CD4-positive, alpha-beta T cell treated with Interleukin-17A for 4 hours (primary cell): ENCODE measurements around the gene DNM1.
"Not testable (repeated sequence)": the region's sequence is repeated elsewhere in the genome, so short reads cannot be mapped to it uniquely, and the experiment has no call there.

Experiments used
- DNase-seq: peaks from one replicate; pipeline ENCODE4 v3.0.0-alpha.2; 2020; ENCODE audit warnings: mixed read lengths

The DNM1 gene

DNA sequence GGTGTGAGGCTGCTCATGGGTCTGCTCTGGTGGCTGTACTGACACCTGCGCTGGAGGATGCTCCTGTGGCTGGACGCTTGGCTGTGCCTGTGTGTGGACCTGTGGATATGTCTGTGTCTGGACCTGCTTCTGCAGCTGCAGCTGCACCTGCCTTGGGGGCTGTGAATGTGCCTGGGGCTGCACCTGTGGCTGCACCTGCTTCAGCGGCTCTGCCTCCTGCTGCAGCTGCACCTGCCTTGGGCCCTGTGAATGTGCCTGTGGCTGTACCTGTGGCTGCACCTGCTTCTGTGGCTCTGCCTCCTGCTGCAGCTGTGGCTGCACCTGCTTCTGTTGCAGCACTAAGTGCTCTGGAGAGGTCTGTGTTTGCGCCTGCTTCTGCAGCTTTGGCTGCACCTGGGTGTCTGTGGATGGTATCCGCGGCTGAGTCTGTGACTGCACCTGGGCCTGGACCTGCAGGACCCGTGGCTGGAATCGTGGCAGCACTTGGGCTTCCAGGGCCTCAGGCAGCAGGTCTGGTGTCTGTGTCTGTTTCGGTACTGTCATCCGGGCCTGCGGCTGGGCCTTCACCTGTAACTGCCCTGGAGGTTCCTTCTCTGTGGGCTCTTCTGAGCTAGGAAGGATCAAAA, 24.3 kb upstream of the DNM1 start:
- no peak for DNase-seq

DNA sequence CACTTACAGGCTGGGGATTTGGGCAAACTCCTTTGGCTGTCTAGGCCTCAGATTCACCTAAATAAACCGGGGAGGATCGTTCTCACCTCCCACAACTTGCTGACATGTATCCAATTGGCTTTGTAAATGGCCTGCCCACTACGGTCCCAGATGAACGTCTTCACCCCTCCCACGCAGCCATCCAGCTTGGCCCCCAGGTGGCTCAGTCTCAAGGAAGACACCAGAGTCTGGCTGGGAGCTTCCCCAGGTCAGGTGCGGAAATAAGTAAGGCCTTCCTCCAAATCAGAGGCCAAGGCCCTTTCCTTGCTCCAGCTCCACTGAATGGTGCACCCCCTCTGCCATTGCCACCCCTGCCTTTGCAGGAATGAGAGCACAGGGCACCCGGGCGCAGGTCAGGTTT, 23.2 kb upstream of the DNM1 start:
- no peak for DNase-seq

DNA sequence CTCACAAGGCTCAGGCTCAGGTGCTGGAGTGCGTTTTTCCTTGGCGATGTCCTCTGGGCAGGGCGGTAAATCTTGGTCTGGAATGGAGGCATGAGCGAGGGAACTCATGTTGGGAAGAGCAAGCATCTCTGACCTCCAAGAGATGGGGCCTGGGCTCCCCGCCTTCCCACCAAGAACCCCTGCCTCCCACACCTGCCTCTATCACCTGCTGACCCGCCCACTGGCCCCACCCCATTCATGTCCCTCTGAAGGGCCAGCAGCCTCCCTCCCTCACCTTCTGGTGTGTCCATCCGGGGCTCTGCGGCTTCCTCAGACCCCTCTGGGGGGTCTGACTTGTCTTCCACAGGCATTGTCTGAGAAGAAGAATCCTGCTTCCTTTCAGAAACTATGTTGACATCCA, 22.7 kb upstream of the DNM1 start:
- no peak for DNase-seq

DNA sequence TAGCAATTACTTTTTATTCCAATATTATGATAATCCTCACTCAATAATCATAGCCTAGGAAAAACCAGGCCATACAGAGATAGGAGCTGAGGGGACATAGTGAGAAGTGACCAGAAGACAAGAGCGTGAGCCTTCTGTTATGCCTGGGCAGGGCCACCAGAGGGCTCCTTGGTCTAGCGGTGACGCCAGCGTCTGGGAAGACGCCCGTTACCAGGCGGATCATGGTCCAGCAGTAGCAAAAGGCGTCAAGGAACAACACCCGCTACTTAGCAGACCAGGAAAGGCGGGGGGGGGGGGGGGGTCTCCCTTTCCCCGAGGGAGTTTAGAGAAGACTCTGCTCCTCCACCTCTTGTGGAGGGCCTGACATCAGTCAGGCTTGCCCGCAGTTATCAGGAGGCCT, 21.7 kb upstream of the DNM1 start:
- DNase-seq = not testable (repeated sequence)

DNA sequence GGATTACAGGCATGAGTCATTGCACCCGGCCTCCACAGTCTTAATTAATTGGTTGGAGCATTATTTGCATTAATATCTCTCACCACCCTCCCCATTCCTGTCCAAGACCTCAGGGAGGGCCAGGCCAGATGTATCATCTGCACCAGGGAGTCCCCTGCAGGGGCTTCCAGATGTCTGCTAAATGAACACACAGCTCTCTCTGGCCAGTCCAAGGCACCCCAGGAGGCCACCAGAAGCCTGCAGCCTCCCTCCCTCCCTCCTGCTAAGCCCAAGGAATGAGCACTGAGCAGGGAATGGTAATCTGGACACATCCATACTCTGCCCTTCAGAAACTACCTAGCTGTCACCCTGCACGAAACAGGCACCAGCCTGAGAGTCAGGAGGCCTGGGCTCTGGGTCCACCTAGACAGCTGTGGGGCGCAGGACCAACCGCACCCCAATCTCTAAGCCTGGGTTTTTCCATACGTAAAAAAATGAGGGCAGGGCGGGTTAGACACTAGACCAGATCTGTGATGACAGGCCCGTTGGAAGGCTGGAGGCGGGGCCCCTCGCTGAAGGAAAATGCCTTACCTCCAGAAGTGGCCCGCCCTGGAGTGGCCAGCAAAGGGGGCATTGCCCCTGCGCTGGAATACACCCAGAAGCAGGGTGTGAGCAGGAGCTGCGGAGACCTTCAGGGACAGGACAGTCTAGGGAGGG, 20.1 kb upstream of the DNM1 start:
- no peak for DNase-seq

DNA sequence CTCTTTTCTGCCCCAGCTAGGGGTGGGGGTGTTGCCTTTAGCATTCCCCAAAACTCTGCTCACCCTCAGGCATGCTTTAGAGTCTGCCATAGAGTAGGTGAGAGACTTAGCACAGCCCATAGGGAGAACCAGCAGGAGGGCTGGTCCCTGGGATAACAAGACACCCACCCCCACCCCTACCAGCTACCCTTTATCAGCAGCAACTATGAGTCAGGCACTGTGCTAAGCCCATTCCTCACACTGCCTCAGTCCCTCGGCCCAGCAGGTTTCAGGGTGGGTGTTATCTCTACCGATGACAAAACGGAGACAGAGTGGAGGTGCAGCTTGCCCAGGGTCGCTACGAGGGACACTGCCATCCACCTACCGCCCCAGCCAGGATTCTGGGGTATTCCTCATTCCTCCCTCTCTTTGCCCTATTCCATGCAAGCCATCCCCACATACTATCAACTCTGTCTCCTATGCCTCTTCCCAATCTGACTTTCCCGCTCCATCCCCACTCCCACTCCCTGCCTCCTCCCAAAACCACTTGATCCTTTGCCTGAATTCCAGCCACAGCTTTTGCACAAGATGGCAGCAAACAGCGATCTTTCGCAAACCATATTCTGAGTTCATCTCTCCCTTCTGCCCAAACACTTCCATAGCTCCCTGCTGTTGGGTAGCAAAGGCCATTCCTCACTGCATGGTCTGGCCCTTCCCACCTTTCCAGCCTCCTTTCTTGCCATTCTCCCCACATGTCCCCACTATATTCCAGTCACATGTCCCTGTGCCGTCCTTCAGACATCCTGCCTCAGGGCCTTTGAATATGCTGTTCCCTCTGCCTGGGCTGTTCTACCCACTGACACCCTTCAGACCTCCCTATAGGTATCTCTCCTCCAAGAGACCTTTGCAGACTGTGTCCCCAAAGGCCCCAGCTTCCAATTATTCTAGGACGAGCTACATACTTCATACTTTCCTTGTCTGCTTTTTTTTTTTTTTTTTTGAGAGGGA, 16.9 kb upstream of the DNM1 start:
- no peak for DNase-seq

DNA sequence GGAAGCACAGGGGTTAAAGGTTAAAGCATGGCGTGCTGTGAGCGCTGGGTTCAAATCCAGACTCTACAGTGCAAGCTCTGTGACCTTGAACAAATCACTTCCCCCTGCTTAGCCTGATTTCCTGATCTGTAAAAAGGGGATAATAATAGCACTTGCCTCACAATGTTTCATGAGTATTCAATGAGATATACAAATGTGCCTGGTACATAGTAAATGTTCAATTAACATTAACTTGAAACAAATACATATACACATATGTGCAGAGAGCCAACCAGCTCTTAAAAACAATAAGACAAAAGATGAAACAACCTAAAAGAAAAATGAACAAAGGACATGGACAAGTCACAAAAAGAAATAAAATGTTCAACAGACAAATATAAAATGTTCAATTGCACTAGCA, 15.8 kb upstream of the DNM1 start:
- DNase-seq = no peak

DNA sequence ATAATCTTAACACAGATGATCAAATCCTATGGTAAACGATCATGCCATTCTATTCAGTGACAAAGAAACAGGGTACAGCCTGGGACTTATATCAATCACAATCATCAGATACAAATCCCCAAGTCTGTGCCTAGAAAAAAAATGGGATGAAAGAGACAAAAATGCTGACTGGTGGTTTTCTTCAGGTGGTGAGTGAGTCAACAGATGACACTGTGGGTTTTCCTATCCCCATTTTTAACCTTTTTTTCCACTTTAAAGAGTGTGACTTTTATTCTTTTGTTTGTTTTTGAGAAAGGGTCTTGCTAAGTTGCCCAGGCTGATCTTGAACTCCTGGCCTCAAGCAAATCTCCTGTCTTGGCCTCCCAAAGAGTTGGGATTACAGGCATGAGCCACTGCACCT, 15.0 kb upstream of the DNM1 start:
- no peak for DNase-seq

DNA sequence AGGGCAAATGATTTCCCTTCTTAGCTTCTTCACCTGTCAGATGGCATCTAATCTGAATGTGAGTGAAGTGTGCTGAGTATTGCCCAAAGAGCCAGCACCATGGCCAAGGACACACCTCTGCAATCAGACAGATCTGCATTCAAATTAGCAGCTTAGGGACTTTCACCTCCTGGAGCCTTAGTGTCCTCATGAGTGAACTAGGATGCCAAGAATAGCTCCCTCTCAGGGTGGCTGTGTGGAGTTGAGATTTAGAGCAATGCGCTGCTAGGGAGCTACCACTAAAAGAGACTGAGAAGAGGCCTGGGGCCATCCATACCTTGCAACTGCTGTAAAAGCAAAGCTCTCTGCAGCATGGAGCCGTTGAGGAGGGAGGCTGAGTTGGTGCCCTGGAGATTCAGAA, 13.2 kb upstream of the DNM1 start:
- DNase-seq = no peak

DNA sequence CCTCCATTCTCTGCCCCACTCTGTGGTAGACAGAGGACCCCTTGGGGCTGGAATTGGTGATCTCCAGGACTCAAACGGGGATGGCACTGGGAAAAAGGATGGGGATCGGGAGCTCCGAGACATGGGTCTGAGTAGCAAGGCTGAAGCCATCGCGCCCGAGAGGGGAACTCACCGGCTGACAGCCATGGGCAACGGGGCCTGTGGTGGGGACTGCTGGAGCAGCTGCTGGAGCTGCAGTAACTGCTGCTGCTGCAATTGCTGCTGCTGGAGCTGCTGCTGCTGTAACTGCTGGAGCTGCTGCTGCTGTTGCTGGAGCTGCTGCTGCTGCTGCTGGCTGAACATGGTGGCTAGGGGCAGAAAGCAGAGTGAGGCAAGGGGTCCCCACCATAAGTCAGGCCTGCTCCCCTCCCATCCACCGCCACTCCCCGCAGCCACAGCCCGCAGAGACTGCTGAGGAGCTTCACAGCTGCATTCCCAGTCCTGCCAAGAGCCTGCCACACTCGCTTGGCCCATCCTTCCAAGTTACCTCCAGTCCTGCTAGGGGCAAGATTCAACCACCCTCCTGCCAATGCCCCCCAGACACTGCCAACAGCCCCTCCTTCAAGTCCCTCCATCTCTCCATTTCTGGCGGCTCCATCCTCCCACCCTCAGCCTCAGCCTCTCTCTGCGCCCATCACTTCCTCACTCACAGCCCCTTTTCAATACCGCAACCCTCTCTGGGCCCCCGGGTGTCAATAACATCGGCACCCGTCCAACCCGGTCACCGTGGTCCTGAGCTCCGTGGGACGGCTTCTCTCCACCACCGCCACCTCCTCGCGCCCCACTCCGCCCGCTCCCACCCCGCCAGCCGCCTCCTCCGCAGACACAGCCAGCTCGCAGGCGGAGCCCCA, 12.4 kb upstream of the DNM1 start:
- DNase-seq = peak; percentile 18

DNA sequence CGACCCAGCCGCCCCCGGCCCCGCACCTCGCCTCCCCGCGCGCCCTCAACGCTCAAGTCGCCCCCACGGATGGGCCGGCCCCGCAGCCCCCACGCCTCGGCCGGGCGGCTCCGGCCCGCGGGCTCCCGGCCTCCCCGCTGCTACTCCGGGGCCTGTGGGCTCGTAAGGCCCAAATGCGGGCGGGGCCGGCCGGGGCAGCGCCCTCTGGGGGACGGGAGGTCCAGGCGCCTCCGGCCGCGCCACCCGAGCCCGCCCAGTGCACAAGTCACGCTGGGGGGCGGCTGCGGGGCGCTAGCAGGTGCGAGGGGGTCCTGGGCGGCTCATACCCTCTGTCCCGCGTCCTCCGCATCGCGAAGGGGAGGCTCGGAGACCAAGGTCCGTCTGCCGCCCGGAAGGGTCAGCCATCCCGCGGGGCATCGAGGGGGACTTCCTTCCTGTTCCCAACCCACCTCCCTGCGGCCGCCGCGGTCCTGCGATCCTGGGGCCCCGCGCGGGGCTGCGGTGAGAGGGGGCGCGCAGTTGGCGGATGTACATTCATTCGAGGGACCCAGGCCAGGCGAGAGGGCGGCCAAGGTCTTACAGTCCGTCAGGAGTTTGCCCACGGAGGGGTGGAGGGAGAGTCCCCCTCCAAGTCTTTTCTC, 11.7 kb upstream of the DNM1 start, which contains the start of gene CIZ1:
Gene CIZ1, minus strand, starts transcription at position 167 of the 641 bp plus-strand sequence. CDS start 715 bp downstream, outside the sequence.
- DNase-seq = peak; percentile 84

DNA sequence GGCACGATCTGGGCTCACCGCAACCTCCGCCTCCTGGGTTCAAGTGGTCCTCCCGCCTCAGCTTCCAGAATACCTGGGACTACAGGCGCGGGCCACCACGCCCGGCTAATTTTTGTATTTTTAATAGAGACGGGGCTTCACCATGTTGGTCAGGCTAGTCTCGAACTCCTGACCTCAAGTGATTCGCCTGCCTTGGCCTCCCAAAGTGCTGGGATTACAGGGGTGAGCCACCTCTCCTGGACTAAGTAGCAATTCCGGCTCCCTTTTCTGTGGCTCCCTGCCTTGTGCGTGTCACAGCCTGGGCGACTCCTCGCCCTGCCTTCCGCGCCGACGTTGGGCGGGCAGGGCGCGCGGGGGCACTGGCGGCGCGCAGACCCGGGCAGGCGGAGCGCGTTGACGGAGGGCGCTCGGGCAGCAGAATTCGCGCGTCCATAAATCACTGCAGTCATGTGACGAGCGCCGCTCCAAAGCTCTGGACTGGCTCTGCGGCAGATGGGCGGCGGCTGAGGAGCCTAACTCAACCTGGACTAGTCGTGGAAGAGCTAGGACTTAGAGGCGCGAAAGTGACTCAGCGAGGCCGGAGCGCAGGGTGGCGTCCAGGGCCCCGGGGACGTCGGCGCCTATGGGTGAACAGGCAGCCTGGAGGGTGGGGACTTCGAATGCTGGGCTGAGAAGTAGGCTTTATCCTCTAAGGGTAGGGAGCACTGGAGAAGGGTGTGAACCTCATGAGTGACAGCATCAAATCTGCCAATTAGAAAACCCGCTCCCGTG, 10.4 kb upstream of the DNM1 start:
- DNase-seq = peak; percentile 70

DNA sequence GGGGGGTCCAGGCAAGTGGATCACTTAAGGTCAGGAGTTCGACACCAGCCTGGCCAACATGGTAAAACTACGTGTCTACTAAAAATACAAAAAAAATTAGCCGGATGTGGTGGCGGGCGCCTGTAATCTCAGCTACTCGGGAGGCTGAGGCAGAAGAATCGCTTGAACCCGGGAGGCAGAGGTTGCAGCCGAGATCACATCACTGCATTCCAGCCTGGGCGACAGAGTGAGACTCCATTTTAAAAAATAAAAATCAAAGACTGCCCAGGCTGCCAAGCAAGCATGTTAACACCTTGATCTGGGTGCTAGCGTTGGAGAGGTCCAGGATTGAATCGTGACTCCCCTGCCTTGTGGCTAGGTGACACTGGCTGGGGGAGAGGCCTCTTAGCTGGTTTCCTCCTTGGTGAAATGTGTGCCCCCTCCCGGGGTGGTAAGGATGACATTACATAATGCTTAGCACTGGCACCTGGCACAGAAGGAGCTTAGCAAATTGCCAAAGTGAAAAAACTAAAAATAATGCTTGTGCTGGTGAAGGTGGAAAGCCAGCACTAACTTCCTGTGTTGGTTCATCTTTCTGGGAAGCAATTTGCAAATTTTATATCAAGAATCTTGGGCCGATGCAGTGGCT, 9.6 kb upstream of the DNM1 start:
- DNase-seq = no peak

DNA sequence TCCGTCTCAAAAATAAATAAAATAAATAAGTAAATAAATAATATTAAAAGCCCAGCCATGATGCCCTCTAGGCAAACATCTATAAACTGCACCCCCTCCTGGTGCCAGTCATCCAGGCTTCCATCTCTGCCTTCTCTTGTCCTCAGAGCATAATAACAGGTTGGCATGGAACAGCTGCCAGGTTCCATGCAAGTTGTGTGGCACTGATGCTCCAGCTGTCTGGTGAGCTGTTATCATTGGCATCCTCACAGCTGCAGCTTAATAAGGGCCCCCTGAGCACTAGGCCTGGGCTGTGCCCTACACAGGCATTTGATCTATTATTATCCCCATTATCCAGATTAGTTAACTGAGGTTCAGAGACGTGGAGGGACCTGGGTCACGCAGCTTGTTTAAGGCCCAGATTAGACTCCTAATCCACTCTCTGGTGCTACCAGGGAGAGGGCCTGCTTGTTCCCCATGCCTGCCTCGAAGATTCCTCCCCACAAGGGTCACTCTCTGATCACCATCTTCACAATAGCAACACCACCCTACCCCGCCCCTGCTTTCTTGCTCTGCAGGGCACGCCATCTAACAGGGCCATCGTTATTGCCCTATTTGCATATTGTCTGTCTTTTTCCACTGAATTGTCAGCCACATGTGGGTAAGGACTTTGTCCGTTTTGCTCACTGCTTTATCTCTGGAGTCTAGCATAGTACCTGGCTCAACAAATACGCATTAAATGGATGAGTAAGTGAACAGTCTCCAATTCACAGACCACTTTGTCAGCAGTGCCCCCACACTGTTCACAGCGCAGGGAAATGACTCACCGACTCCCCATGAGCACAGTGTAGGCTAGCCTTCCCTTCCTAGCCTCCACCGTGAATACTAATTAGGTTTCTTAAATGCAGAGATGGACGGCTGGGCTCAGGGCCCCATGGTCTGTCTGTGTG, 1.5 kb upstream of the DNM1 start:
- no peak for DNase-seq

DNA sequence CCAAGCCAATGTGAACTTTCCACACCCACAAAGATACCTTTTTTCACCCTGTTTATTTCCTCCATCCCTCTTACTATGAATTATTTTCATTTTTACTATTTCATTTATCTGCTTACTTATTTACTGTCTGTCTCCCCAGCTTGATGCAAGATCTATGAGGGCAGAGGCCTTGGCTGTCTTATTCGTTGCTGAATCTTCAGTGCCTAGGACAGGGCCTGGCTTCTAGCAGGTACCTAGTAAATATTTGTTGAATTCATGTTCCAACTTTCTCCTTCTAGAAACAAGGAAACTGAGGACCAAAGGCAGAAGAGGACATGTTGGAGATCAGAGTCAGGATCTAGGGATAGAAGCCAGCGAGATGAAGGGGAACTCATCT, 543 bp upstream of the DNM1 start:
- DNase-seq = no peak

DNA sequence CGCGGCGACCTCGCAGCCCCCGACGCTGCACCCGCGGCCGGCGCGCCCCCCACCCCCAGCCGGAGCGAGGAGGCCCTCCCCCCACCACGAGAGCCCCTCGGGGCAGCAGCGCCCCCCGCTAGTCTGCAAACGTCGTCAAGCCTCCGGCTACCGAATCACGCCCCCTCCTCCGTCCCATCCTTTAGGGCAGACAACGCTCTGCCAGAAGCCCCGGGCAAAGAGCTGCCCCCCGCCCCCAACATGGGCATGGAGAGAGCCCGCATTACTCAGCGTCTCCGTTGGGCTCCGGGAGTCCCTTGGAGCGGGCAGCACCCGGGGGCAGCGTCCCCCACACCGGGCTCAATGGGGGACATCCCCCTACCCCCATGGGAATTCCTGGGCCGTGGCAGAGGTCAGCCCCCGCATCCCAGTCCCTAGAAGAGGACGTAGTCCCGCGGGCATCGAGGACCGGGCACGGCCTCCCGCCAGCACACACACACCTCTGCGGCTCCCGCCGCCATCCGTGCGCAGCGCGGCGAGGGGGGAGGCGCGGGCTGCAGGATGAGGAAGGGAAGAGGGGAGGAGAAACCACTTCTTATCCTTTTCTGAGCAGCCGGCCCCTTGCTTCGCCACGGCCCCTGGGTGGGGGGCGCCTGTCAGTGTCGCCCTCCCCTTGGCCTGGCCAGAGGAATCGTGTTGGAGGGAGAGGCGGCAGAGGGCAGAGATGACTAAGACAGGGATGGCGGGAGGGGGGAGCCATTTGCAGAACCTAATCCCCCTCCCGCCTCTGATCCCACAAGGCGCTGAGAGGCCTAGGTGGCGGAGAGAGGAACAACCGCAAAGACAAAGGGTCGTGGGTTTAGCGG, 750 bp downstream of the DNM1 start:
- DNase-seq = peak; percentile 36

DNA sequence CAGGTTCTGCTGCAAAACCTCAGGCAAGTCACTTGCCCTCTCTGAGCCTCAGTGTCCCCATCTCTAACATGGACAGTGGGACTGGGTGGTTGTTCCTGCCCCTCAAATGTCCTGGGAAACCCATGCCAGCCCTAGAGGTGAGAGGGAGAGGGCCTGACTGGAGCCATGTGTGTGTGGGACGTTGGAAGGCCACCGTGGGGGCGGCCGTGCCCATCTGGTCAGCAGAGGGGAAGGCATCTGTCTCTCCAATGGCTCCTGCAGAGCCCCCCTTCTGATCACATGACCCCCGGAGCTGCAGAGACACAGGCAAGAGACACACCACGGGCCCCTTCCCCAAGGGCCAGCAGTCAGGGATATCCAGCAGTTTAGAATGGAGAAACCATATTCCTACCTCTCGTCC, 1.7 kb downstream of the DNM1 start:
- DNase-seq = no peak

DNA sequence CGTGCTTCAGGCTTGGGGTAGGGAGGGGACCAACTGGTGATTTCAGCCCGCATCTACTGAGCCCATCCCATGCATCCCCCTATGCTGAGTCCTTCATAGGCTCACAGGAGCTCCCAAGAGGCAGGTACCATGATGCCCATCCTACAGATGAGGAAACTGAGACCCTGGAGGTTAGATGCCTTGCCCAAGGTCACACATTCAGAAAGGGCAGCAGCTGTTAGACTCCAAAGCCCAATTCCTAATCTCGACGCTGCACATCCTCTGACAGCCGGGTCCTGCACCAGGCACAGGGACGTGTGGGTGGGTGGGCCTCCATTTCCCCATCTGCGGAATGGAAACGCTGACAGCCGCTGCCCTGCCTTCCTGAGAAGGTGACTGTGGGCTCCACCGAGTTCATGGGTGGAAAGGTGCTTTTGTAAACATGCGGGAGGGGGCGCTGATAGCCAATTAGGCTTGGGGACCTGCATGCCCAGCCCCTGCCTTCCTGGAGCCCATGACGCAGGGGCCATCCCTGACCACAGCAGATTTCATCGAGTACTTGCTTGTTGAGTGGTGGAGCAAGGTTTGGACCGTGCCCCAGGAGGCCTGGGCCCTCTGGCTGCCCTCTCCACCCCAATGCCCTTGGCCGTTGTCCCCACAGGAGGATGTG, 2.2 kb downstream of the DNM1 start:
- DNase-seq = no peak
